Kidney (tissue), 14 donors: ENCODE results near the gene SLAMF8. TPM values are rescaled to one million over a fixed set of nuclear protein-coding genes. Genes with fewer than 3 reads are reported as not detected.

ENCODE experiments used
- DNase-seq, 5 donors: peaks; one replicate each; pipeline ENCODE4 v3.0.0-alpha.2; 2013 to 2020
- FAIRE-seq: peaks from 2 replicates; lab custom pipeline; 2012; peaks lifted over from hg19 to GRCh38; lab: Jason Lieb, UNC
- H3K27ac ChIP-seq, 2 donors: one replicate each; pipeline ENCODE4 v1.7.0; 2013; ENCODE audit warnings: low read depth in 2 of 2, low read length in 2 of 2, inconsistent platforms in 1 of 2
- H3K27me3 ChIP-seq: one replicate; pipeline ENCODE4 v1.7.1; 2013; ENCODE audit warnings: low read length, inconsistent platforms; ENCODE audit not compliant: control insufficient read depth, insufficient read depth
- H3K36me3 ChIP-seq, 3 donors: one replicate each; pipeline versions ENCODE4 v1.7.0 to v1.7.1; 2013; ENCODE audit warnings: low read length in 3 of 3, control low read depth in 1 of 3, inconsistent platforms in 1 of 3; ENCODE audit not compliant: insufficient read depth in 3 of 3, control insufficient read depth in 2 of 3
- H3K4me1 ChIP-seq, 3 donors: one replicate each; pipeline versions ENCODE4 v1.7.0 to v1.7.1; 2013; ENCODE audit warnings: low read length in 3 of 3, inconsistent platforms in 1 of 3, low read depth in 1 of 3; ENCODE audit not compliant: control insufficient read depth in 2 of 3, insufficient read depth in 2 of 3
- H3K4me3 ChIP-seq, 3 donors: one replicate each; pipeline versions ENCODE4 v1.7.0 to v1.8.1; 2013; ENCODE audit warnings: low read length in 3 of 3, control low read depth in 1 of 3, inconsistent platforms in 1 of 3
- H3K9ac ChIP-seq, 3 donors: one replicate each; pipeline versions ENCODE4 v1.7.0 to v1.7.1; 2013; ENCODE audit warnings: low read length in 3 of 3, control low read depth in 1 of 3, inconsistent platforms in 1 of 3
- H3K9me3 ChIP-seq, 3 donors: one replicate each; pipeline versions ENCODE4 v1.7.0 to v1.7.1; 2013; ENCODE audit warnings: low read length in 3 of 3, control low read depth in 1 of 3, inconsistent platforms in 1 of 3; ENCODE audit not compliant: control insufficient read depth in 2 of 3, insufficient read depth in 1 of 3
- intact Hi-C: fragments of 100-400 bp; cut with DNase I; formaldehyde crosslinking; loops from one replicate; pipeline ENCODE4 v1.11.1; 2022
- polyA plus RNA-seq: library from polyadenylated mRNA; stranded (reverse); fragments of 350-450 nt; fragmentation: Illumina TruSeq; extraction: RNeasy Lipid Tissue Mini Kit (QIAGEN cat#74804); gene quantifications from one replicate; pipeline ENCODE4 v1.2.3, GENCODE V29; 2014; ENCODE audit warnings: low read depth, low replicate concordance; ENCODE audit not compliant: insufficient read depth
- total RNA-seq: library from RNA; stranded (reverse); fragmentation: NEBNext Ultra II Directional; extraction: Animal tissue kit (Norgen Biotek cat#: 25700); gene quantifications from one replicate; pipeline ENCODE4 v1.2.1, GENCODE V29; 2021
- TF ChIP-seq, protein P1 (sequence below): IDR thresholded peaks from 3 replicates; pipeline ENCODE4 v1.5.1; 2012; ENCODE audit warnings: mild to moderate bottlenecking, moderate library complexity, borderline replicate concordance; ENCODE audit not compliant: insufficient read depth; ENCODE audit errors: extremely low read depth
- donor health status: control.
- donor health status: control.
- donor health status: control.
- donor health status: control.
- donor health status: control.
- donor health status: DM: yes; HTN: yes; CAD: no.
- donor health status: Normal renal cell carcinoma (clear cell type).

Gene SLAMF8
- total and polyA plus RNA-seq, 2 donors from 2014 or later: 1.8 to 12.0 TPM

DNA sequence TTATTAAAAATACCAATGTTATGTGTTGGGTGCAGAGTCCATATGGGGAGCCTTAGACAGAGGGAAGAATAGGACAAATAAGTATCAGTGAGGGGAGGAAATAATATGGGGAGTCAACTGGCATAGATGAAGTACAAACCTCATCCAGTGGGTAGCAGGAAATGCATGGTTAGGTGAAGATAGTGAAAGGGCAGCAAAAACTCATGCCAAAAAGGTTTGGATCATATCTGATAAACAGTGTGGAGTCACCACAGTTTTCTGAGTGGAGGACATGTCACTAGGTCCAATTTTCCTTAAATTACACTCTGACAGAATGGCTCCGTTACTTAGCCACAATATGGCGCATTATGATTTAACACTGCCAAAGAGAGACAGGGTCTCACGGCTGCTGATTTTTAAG is 35.6 kb upstream of the SLAMF8 start:
- TF ChIP-seq, protein P1, sequence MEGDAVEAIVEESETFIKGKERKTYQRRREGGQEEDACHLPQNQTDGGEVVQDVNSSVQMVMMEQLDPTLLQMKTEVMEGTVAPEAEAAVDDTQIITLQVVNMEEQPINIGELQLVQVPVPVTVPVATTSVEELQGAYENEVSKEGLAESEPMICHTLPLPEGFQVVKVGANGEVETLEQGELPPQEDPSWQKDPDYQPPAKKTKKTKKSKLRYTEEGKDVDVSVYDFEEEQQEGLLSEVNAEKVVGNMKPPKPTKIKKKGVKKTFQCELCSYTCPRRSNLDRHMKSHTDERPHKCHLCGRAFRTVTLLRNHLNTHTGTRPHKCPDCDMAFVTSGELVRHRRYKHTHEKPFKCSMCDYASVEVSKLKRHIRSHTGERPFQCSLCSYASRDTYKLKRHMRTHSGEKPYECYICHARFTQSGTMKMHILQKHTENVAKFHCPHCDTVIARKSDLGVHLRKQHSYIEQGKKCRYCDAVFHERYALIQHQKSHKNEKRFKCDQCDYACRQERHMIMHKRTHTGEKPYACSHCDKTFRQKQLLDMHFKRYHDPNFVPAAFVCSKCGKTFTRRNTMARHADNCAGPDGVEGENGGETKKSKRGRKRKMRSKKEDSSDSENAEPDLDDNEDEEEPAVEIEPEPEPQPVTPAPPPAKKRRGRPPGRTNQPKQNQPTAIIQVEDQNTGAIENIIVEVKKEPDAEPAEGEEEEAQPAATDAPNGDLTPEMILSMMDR: no peak
- Histone ChIP-seq H3K9me3 (no peaks in the 10 kb centered on the region), H3K27me3 (no peaks in the 10 kb centered on the region), H3K4me3 (no peak overlapping the region), H3K27ac (no peak overlapping the region), H3K36me3 (no peaks in the 10 kb centered on the region), H3K9ac (no peak overlapping the region), H3K4me1 (no peaks in the 10 kb centered on the region)
- FAIRE-seq (no peak), DNase-seq (no peak)
- intact Hi-C loops: no loop called here

DNA sequence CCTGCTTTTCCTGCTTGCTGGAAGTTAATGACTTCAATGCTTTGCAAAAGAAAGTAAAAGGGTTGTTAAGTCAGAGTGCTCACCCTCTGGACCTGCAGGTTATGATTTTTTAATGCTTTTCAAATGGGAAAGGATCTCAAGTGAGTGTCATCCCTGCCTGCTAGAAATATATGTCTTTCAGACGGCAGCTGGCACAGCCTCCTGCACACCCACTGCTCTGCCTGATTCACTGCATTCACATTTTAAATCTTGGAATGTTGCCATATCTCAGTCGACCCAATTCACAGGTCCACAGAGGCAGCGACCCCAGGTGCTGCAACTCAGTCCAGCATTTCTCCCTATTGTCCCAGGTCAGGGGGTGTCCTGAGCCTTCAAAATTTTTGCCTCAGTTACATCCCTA is 35.2 kb upstream of the SLAMF8 start:
- no peak overlapping the region for H3K4me3 ChIP-seq
- no peaks in the 10 kb centered on the region for H3K4me1 ChIP-seq
- H3K27me3 ChIP-seq: no peaks in the 10 kb centered on the region
- intact Hi-C loops: no loop called here
- no peaks in the 10 kb centered on the region for H3K9me3 ChIP-seq
- no peak for FAIRE-seq
- H3K36me3 ChIP-seq: no peaks in the 10 kb centered on the region
- no peak overlapping the region for H3K27ac ChIP-seq
- DNase-seq: peak in 1 of 5 donors; percentile 10
- TF ChIP-seq, protein P1: no peak
- H3K9ac ChIP-seq: no peak overlapping the region

DNA sequence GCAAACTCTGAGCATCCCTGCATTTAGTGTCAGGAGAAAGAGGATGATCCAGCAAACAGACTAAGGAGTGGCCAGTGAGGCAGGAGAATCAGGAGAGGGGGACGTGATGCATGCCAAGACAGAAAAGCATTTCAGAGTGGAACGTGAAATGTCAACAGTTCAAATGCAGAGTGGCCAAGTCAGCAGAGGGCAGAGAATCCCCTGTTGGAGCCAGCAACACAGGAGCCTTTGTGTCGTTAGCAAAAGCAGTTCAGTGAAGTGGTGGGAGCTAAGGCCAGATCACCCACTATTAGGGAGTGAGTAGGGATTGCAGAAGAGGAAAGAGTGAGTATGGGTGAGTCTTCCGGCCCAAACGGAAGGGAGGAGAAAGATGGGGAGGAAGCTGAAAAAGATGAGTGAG is 31.1 kb upstream of the SLAMF8 start:
- no peaks in the 10 kb centered on the region for H3K36me3 ChIP-seq
- no peak overlapping the region for H3K27ac ChIP-seq
- TF ChIP-seq, protein P1: no peak
- H3K4me1 ChIP-seq: peaks cover 0 to 2% (median 0%) of the 10 kb centered on the region in 3 donors
- FAIRE-seq: no peak
- no peaks in the 10 kb centered on the region for H3K9me3 ChIP-seq
- H3K27me3 ChIP-seq: no peaks in the 10 kb centered on the region
- no peak for DNase-seq
- no peak overlapping the region for H3K9ac ChIP-seq
- no peak overlapping the region for H3K4me3 ChIP-seq
- intact Hi-C loops: loop anchor here (5.0 kb wide), 1 partner anchor 97 kb away; no protein-coding TSS in a partner anchor

DNA sequence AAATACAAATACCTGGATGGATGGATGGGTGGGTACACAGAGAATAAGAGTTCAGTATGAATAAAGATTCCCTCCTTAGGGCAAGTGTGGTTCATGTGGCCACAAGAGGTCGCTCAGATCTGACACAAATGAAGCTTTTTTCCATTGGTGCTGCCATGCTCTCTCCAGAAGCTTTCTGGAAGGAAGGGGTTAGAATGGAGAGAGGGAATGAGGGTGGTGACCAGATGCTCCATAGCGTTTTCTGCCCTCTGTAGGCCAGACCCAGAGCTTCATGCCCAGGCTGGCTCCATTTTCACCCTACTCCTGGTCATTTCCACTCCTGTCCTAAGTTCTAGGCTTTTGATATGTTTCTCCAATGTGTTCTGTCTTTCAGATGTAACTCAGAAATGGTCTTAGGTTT is 27.8 kb upstream of the SLAMF8 start:
- Histone ChIP-seq H3K4me1 (peaks cover 0 to 2% (median 0%) of the 10 kb centered on the region in 3 donors), H3K9me3 (no peaks in the 10 kb centered on the region), H3K9ac (no peak overlapping the region), H3K27me3 (no peaks in the 10 kb centered on the region), H3K4me3 (no peak overlapping the region), H3K27ac (no peak overlapping the region), H3K36me3 (no peaks in the 10 kb centered on the region)
- FAIRE-seq (peak; percentile 32), DNase-seq (peak in 4 of 5 donors; percentile 68 to 88 (median 76))
- TF ChIP-seq, protein P1: peak; percentile 80
- intact Hi-C loops: loop anchor here (5.0 kb wide), 1 partner anchor 93 kb away; no protein-coding TSS in a partner anchor
